Myometrial cell (primary cell): ENCODE data around the gene NPC1. TPM values are rescaled to one million over a fixed set of nuclear protein-coding genes. Genes with fewer than 3 reads are reported as not detected.

Source experiments
- total RNA-seq: library from RNA; depleted of rRNA; stranded (reverse); fragments of >200 nt; gene quantifications from 2 replicates; pipeline ENCODE4 v1.2.3, GENCODE V29; 2015

The NPC1 gene
- 28.3 and 53.5 TPM in 2 replicates for total RNA-seq

DNA sequence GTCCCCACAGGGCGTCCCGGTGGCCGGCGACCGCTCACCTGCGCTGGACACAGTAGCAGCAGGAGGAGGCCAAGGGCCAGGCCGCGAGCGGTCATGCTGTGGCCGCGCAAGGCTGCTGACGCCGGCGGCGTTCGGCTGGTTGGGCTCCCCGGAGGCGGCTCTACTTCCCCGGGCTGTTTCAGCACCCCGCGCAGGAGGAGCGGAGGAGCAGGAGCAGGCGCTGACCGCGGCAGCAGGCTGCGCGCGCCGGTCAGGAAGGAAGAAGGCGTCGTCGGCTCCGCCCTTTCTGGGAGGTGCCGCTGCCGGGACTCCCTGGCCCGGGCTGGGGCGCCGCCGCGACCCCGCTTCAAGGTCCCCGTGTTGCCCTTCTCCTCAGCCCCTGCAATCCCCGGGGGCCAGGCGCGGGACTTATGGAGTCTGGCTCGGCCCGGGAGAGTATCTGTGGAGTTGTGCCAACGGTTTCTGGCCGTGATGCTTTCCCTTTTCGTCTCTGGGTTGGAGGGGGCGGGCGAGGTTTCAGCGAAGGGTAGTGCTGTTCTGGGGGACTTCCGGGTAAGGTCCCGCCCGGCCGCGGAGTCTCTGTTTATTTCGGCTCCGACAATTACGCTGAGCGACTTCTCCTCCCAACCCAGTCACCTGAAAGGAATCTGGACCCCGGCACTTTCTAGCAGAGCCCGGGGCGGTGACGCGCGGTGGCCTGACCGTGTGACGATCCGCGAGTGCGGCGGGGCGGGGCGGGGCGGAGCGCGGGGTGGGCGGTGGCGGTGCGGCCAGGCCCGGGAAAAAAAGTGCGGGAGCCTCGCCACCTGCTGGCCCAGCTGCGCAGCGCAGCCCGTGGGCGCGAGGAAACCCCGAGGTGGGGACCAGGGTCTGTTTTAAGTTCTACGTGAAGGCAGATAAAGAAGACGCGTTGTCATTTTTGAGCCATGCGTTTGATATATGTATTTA, at the start of gene NPC1:
TSS of gene NPC1 (minus strand) at position 258 of the 948 bp plus-strand sequence. CDS start at position 95, 163 bp downstream.

GRCh38 chr18:23503038-23503962, 83.0 kb downstream of the NPC1 start, which contains the start of gene RMC1:
TSS of gene RMC1 (plus strand) at chr18:23503511. CDS start at chr18:23503619, 108 bp downstream.

Other genes starting within 250 kb of the NPC1 start
- 48.4 and 77.3 TPM in 2 replicates for gene RIOK3, start 133.2 kb downstream of the NPC1 start, total RNA-seq
- gene RMC1, start 83.0 kb downstream of the NPC1 start, total RNA-seq, result 17.3 and 25.3 TPM in 2 replicates
- gene ANKRD29, start 76.4 kb upstream of the NPC1 start, total RNA-seq, result 0.86 and 2.3 TPM in 2 replicates
- 1.4 and 2.0 TPM in 2 replicates for gene LAMA3, start 102.9 kb upstream of the NPC1 start, total RNA-seq